Astrocyte of the spinal cord (primary cell): ENCODE results near the gene GIPC3.

Experiments
- DNase-seq: peaks from one replicate; pipeline ENCODE4 v3.0.0; 2011; ENCODE audit warnings: low read depth, low spot score
- H3K4me3 ChIP-seq: 2 replicates; pipeline ENCODE4 v1.5.1; 2011; ENCODE audit warnings: low read depth, mild to moderate bottlenecking, low read length, moderate library complexity
- in situ Hi-C: cut with HindIII; loops from 2 replicates; pipeline ENCODE4 v1.10.0; 2017; ENCODE audit warnings: low sequenced_read_pairs
- TF ChIP-seq, protein P1 (sequence below): IDR thresholded peaks from 2 replicates; pipeline ENCODE4 v1.5.1; 2012; ENCODE audit warnings: low read depth, mild to moderate bottlenecking, low read length, inconsistent platforms

GIPC3 gene

DNA sequence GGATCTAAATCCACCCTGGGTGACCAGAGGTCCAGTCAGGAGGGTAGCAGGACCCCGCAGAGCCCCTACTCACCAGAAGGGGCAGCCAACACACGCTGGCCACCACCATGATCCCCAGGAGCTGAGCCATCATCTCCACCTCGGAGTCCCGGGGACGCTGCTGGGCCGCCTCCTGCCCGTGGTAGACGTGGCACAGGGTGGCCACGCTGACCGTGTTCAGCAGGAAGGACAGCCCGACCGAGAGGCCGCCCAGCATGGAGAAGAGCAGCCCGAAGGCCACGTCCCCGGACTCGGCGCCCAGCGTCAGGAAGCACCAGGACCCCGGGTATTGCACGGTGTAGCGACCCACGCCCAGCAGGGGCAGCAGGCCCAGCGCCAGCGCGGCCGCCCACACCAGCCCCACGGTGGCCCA is 14.5 kb downstream of the GIPC3 start:
- in situ Hi-C loops: no loop called here
- no peak overlapping the region for H3K4me3 ChIP-seq
- TF ChIP-seq, protein P1, sequence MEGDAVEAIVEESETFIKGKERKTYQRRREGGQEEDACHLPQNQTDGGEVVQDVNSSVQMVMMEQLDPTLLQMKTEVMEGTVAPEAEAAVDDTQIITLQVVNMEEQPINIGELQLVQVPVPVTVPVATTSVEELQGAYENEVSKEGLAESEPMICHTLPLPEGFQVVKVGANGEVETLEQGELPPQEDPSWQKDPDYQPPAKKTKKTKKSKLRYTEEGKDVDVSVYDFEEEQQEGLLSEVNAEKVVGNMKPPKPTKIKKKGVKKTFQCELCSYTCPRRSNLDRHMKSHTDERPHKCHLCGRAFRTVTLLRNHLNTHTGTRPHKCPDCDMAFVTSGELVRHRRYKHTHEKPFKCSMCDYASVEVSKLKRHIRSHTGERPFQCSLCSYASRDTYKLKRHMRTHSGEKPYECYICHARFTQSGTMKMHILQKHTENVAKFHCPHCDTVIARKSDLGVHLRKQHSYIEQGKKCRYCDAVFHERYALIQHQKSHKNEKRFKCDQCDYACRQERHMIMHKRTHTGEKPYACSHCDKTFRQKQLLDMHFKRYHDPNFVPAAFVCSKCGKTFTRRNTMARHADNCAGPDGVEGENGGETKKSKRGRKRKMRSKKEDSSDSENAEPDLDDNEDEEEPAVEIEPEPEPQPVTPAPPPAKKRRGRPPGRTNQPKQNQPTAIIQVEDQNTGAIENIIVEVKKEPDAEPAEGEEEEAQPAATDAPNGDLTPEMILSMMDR: peak; percentile 46
- DNase-seq: no peak

DNA sequence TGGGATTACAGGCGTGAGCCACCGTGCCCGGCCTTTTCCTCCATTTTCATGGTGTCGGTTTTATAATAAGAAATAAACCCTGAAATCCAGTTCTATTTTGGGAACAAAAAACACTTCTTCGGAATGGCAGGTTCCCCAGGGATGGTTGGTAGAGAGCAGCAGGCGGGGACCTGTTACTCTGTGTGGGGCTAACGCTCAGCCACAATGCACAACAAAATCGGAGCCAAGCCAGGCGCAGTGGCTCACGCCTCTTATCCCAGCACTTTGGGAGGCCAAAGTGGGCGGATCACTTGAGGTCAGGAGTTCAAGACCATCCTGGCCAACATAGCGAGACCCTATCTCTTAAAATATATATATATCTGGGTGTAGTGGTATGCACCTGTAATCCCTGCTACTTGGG is 15.7 kb downstream of the GIPC3 start:
- TF ChIP-seq, protein P1: no peak
- no peak overlapping the region for H3K4me3 ChIP-seq
- in situ Hi-C loops: no loop called here
- no peak for DNase-seq

DNA sequence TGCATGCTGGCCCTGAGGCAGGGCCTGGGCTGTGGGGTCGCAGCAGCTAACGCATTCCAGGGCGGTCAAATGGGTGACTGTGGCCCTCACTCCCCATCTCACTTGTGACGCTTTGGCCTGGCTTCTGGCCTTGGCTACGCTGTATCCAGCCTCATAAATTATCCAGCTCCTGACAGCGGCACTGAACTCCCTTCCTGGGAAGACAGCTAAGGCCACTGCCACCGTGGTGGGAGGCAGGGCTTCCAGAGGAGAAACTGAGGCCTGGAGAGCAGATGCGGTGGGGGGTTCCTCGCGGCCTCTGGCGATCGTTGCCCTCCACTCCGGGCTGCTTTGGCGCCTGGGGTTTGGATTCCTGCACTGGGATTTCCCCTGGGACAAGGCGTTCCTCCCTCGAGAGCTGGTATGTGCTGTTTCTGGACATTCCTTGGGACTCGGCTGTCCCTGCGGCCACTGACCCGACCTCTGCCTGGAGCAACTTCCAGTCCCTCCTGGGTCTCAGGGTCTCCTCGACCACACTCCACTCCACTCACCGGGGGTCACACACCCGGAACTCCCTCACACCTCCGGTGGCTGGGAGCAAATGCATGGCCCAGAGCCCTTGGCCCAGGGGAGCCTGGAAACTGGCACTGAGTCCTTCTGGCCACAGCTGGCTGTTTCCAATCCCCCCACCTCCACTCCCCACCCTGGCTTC is 18.0 kb downstream of the GIPC3 start:
- TF ChIP-seq, protein P1: no peak
- in situ Hi-C loops: no loop called here
- DNase-seq: no peak
- H3K4me3 ChIP-seq: no peak overlapping the region

DNA sequence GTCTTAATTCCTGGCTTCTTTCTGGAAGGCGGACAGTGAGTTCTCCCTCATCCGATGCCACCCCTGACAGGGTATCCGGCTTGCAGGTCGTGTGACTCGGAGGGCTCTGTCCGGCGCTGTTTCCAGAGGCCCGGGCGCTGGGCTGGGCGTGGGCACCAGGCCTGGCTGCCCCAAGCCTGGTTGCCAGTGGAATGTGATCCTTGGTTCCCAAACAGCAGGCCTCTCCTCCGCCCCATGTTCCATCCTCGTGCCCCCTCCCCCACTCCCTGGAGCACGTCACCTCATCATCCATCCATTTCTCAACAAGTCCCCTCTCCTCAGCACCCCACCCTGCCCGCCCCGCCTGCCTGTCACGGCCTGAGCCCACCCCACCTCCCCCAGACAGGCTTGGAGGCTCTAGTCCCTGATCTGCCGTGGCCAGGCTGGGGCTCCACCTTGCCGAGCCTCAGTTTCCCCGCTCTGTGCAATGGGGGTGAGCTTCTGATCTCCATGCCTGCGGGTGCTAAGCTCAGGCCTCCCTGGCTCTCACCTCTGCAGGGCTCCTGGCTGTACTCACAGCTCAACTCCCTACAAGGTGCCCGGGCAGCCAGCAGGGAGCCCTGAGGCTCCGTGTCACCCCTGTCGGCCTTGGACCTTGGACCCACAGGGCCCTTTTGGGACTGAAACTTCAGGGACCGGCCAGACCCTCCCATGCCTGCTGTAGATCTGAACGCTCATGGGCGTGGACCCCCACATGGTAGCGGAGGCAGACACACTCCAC is 19.1 kb downstream of the GIPC3 start:
- no peak overlapping the region for H3K4me3 ChIP-seq
- DNase-seq: no peak
- in situ Hi-C loops: no loop called here
- TF ChIP-seq, protein P1: no peak

DNA sequence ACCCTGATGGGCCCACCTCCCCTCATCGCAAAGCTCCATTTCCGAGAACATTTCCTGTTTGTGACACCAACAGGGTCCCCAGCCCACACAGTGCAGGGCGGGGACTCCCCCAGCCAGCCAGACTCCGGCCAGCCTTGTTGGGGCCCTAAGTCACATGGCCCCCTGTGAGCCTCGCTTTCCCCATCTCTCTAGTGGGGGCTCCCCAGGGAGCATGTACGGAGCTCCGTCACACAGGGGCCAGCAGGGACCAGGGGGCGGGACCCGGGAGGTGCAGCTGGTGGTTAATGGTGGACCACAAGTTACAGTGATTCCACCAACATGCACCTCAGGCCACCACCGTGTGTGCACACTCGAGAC is 19.7 kb downstream of the GIPC3 start:
- in situ Hi-C loops: no loop called here
- DNase-seq: no peak
- TF ChIP-seq, protein P1: no peak
- H3K4me3 ChIP-seq: peak overlapping the region; percentile 63

DNA sequence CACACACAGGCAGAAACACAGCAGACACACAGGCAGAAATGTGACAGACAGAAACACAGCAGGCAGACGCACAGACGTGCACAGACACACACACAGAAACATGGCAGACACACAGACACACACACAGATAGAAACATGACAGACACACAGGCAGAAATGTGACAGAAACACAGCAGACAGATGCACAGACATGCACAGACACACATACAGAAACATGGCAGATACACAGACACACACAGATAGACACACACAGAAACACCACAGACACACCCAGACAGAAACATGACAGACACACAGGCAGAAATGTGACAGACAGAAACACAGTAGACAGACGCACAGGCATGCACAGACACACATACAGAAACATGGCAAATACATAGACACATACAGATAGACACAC is 20.1 kb downstream of the GIPC3 start:
- TF ChIP-seq, protein P1: no peak
- no peak for DNase-seq
- in situ Hi-C loops: no loop called here
- H3K4me3 ChIP-seq: peak overlapping the region; percentile 63
